ENCODE data around the gene ARFGAP2.

ARFGAP2 gene

GRCh38 chr11:47178737-47179654, 2.3 kb upstream of the ARFGAP2 start:
- peaks cover 21% of the 10 kb centered on the region for H3K79me1 ChIP-seq (ENCODE audit: low read length)
- no CpG with 5 or more reads among the region's 23 CpGs for WGBS (ENCODE audit: extremely low coverage, insufficient coverage, low lambda C conversion rate)
- no peak overlapping the region for H3K4me2 ChIP-seq (ENCODE audit: low read length)
- no peak overlapping the region for H3K56ac ChIP-seq (ENCODE audit: low read length)
- DNase-seq: no peak
- peaks cover 9% of the 10 kb centered on the region for H3K36me3 ChIP-seq (ENCODE audit: control insufficient read depth, insufficient read depth, low read length)
- H3K27ac ChIP-seq (ENCODE audit: low read depth, low read length): no peak overlapping the region
- no peaks in the 10 kb centered on the region for H3K27me3 ChIP-seq (ENCODE audit: insufficient read depth, low read length, poor library complexity)
- no peak overlapping the region for H2AK5ac ChIP-seq (ENCODE audit: low read length)
- H3K18ac ChIP-seq (ENCODE audit: low read length): no peak overlapping the region
- H3K4me1 ChIP-seq (ENCODE audit: control insufficient read depth, low read depth, low read length): no peaks in the 10 kb centered on the region
- no peak overlapping the region for H4K8ac ChIP-seq (ENCODE audit: low read depth, low read length)
- peaks cover 22% of the 10 kb centered on the region for H3K79me2 ChIP-seq (ENCODE audit: control insufficient read depth, insufficient read depth, low read length)
- no peak overlapping the region for H2BK5ac ChIP-seq (ENCODE audit: low read length)
- H4K5ac ChIP-seq (ENCODE audit: low read length): no peak overlapping the region
- H3K4me3 ChIP-seq (ENCODE audit: low read length): no peak overlapping the region
- no peak overlapping the region for H2BK15ac ChIP-seq (replicated peaks; ENCODE audit: low read depth)
- no peak overlapping the region for H3K23ac ChIP-seq (ENCODE audit: low read length)
- H3K4ac ChIP-seq (ENCODE audit: low read depth, low read length): no peak overlapping the region
- H2BK120ac ChIP-seq (ENCODE audit: low read depth, low read length): no peak overlapping the region
- H3K9ac ChIP-seq (ENCODE audit: low read length): no peak overlapping the region

GRCh38 chr11:47178316-47178715, 1.6 kb upstream of the ARFGAP2 start:
- H3K4me1 ChIP-seq (ENCODE audit: control insufficient read depth, low read depth, low read length): no peaks in the 10 kb centered on the region

GRCh38 chr11:47177846-47178245, 1.2 kb upstream of the ARFGAP2 start:
- Histone ChIP-seq H4K5ac (ENCODE audit: low read length) (no peak overlapping the region), H3K79me2 (ENCODE audit: control insufficient read depth, insufficient read depth, low read length) (peaks cover 31% of the 10 kb centered on the region), H3K36me3 (ENCODE audit: control insufficient read depth, insufficient read depth, low read length) (peaks cover 12% of the 10 kb centered on the region), H3K4ac (ENCODE audit: low read depth, low read length) (peak overlapping the region; percentile 5), H3K4me2 (ENCODE audit: low read length) (no peak overlapping the region), H2AK5ac (ENCODE audit: low read length) (no peak overlapping the region), H3K79me1 (ENCODE audit: low read length) (peaks cover 22% of the 10 kb centered on the region), H2BK120ac (ENCODE audit: low read depth, low read length) (no peak overlapping the region), H3K4me1 (ENCODE audit: control insufficient read depth, low read depth, low read length) (no peaks in the 10 kb centered on the region), H3K23ac (ENCODE audit: low read length) (no peak overlapping the region), H3K18ac (ENCODE audit: low read length) (no peak overlapping the region), H3K4me3 (ENCODE audit: low read length) (no peak overlapping the region), H2BK5ac (ENCODE audit: low read length) (no peak overlapping the region), H3K56ac (ENCODE audit: low read length) (peak overlapping the region; percentile 88), H3K27ac (ENCODE audit: low read depth, low read length) (no peak overlapping the region), H4K8ac (ENCODE audit: low read depth, low read length) (no peak overlapping the region), H3K9ac (ENCODE audit: low read length) (peak overlapping the region; percentile 34), H3K27me3 (ENCODE audit: insufficient read depth, low read length, poor library complexity) (no peaks in the 10 kb centered on the region), H2BK15ac (replicated peaks; ENCODE audit: low read depth) (no peak overlapping the region)
- WGBS (ENCODE audit: extremely low coverage, insufficient coverage, low lambda C conversion rate): no CpG with 5 or more reads among the region's 6 CpGs
- no peak for DNase-seq

More at GRCh38 chr11:47178316-47178715, 1.6 kb upstream of the ARFGAP2 start:
- Histone ChIP-seq H3K23ac (ENCODE audit: low read length) (no peak overlapping the region), H3K9ac (ENCODE audit: low read length) (no peak overlapping the region), H3K79me1 (ENCODE audit: low read length) (peaks cover 22% of the 10 kb centered on the region), H3K36me3 (ENCODE audit: control insufficient read depth, insufficient read depth, low read length) (peaks cover 12% of the 10 kb centered on the region), H3K4me3 (ENCODE audit: low read length) (no peak overlapping the region), H2AK5ac (ENCODE audit: low read length) (no peak overlapping the region), H3K4me2 (ENCODE audit: low read length) (no peak overlapping the region), H2BK5ac (ENCODE audit: low read length) (no peak overlapping the region), H2BK120ac (ENCODE audit: low read depth, low read length) (no peak overlapping the region), H3K4ac (ENCODE audit: low read depth, low read length) (no peak overlapping the region), H3K27ac (ENCODE audit: low read depth, low read length) (no peak overlapping the region), H4K5ac (ENCODE audit: low read length) (no peak overlapping the region), H3K56ac (ENCODE audit: low read length) (no peak overlapping the region), H3K18ac (ENCODE audit: low read length) (no peak overlapping the region), H4K8ac (ENCODE audit: low read depth, low read length) (no peak overlapping the region), H2BK15ac (replicated peaks; ENCODE audit: low read depth) (no peak overlapping the region), H3K79me2 (ENCODE audit: control insufficient read depth, insufficient read depth, low read length) (peaks cover 28% of the 10 kb centered on the region), H3K27me3 (ENCODE audit: insufficient read depth, low read length, poor library complexity) (no peaks in the 10 kb centered on the region)
- no peak for DNase-seq
- whole genome bisulfite sequencing (ENCODE audit: extremely low coverage, insufficient coverage, low lambda C conversion rate): no CpG with 5 or more reads among the region's 11 CpGs

- Histone ChIP-seq H4K8ac (ENCODE audit: low read depth, low read length) (no peak overlapping the region), H3K4me2 (ENCODE audit: low read length) (peak overlapping the region; percentile 73), H3K79me1 (ENCODE audit: low read length) (peaks cover 26% of the 10 kb centered on the region), H3K18ac (ENCODE audit: low read length) (no peak overlapping the region), H2BK15ac (replicated peaks; ENCODE audit: low read depth) (no peak overlapping the region), H2BK120ac (ENCODE audit: low read depth, low read length) (no peak overlapping the region), H3K79me2 (ENCODE audit: control insufficient read depth, insufficient read depth, low read length) (peaks cover 35% of the 10 kb centered on the region), H3K36me3 (ENCODE audit: control insufficient read depth, insufficient read depth, low read length) (peaks cover 15% of the 10 kb centered on the region), H3K27ac (ENCODE audit: low read depth, low read length) (peak overlapping the region; percentile 63), H2AK5ac (ENCODE audit: low read length) (no peak overlapping the region), H3K4ac (ENCODE audit: low read depth, low read length) (peak overlapping the region; percentile 5), H4K5ac (ENCODE audit: low read length) (no peak overlapping the region), H3K4me3 (ENCODE audit: low read length) (peak overlapping the region; percentile 65), H2BK5ac (ENCODE audit: low read length) (no peak overlapping the region), H3K27me3 (ENCODE audit: insufficient read depth, low read length, poor library complexity) (no peaks in the 10 kb centered on the region), H3K23ac (ENCODE audit: low read length) (peak overlapping the region; percentile 94), H3K56ac (ENCODE audit: low read length) (peak overlapping the region; percentile 88), H3K9ac (ENCODE audit: low read length) (peak overlapping the region; percentile 90), H3K4me1 (ENCODE audit: control insufficient read depth, low read depth, low read length) (no peaks in the 10 kb centered on the region)
- peak; percentile 87 for DNase-seq
- no CpG with 5 or more reads among the region's 21 CpGs for WGBS (ENCODE audit: extremely low coverage, insufficient coverage, low lambda C conversion rate)
These were observed 658 bp upstream of the ARFGAP2 start for GRCh38 chr11:47177229-47177845.

- H3K4me1 ChIP-seq (ENCODE audit: control insufficient read depth, low read depth, low read length): no peaks in the 10 kb centered on the region
- no peak overlapping the region for H2BK5ac ChIP-seq (ENCODE audit: low read length)
- peaks cover 24% of the 10 kb centered on the region for H3K36me3 ChIP-seq (ENCODE audit: control insufficient read depth, insufficient read depth, low read length)
- peak overlapping the region; percentile 99 for H3K9ac ChIP-seq (ENCODE audit: low read length)
- peak overlapping the region; percentile 100 for H3K56ac ChIP-seq (ENCODE audit: low read length)
- peak overlapping the region; percentile 100 for H3K4me2 ChIP-seq (ENCODE audit: low read length)
- no peak overlapping the region for H2BK120ac ChIP-seq (ENCODE audit: low read depth, low read length)
- peak overlapping the region; percentile 74 for H3K4ac ChIP-seq (ENCODE audit: low read depth, low read length)
- peak overlapping the region; percentile 96 for H2AK5ac ChIP-seq (ENCODE audit: low read length)
- peak overlapping the region; percentile 99 for H3K4me3 ChIP-seq (ENCODE audit: low read length)
- peaks cover 30% of the 10 kb centered on the region for H3K79me1 ChIP-seq (ENCODE audit: low read length)
- no CpG with 5 or more reads among the region's 14 CpGs for WGBS (ENCODE audit: extremely low coverage, insufficient coverage, low lambda C conversion rate)
- no peak for DNase-seq
- no peak overlapping the region for H3K18ac ChIP-seq (ENCODE audit: low read length)
- H3K23ac ChIP-seq (ENCODE audit: low read length): no peak overlapping the region
- no peaks in the 10 kb centered on the region for H3K27me3 ChIP-seq (ENCODE audit: insufficient read depth, low read length, poor library complexity)
- H2BK15ac ChIP-seq (replicated peaks; ENCODE audit: low read depth): no peak overlapping the region
- H3K27ac ChIP-seq (ENCODE audit: low read depth, low read length): no peak overlapping the region
- H3K79me2 ChIP-seq (ENCODE audit: control insufficient read depth, insufficient read depth, low read length): peaks cover 38% of the 10 kb centered on the region
- H4K5ac ChIP-seq (ENCODE audit: low read length): peak overlapping the region; percentile 41
- H4K8ac ChIP-seq (ENCODE audit: low read depth, low read length): no peak overlapping the region
These were observed 842 bp downstream of the ARFGAP2 start for GRCh38 chr11:47175746-47176327.
